Embryonic facial prominence (tissue), 1 donor: ENCODE measurements around the gene NCAPH2.

Experiments
- DNase-seq: peaks from one replicate; pipeline ENCODE4 v3.0.0-alpha.2; 2016; ENCODE audit errors: extremely low spot score

The NCAPH2 gene

GRCh38 chr22:50573491-50574382 lies 65.7 kb downstream of the NCAPH2 start:
- no peak for DNase-seq

GRCh38 chr22:50574383-50574755 lies 66.3 kb downstream of the NCAPH2 start:
- DNase-seq: no peak
